Rectal smooth muscle tissue (tissue), 1 donor: Measurements from ENCODE around the gene CBLIF.
"Not testable (repeated sequence)": the region's sequence is repeated elsewhere in the genome, so short reads cannot be mapped to it uniquely, and the experiment has no call there.

Experiments
- H3K27ac ChIP-seq: one replicate; pipeline ENCODE4 v1.7.0; 2013; ENCODE audit warnings: low read depth, low read length, inconsistent platforms
- H3K27me3 ChIP-seq: one replicate; pipeline ENCODE4 v1.7.0; 2013; ENCODE audit warnings: low read length; ENCODE audit not compliant: control insufficient read depth, insufficient read depth
- H3K36me3 ChIP-seq: one replicate; pipeline ENCODE4 v1.7.0; 2013; ENCODE audit warnings: low read length; ENCODE audit not compliant: control insufficient read depth, insufficient read depth
- H3K4me1 ChIP-seq: one replicate; pipeline ENCODE4 v1.7.0; 2013; ENCODE audit warnings: low read length; ENCODE audit not compliant: control insufficient read depth, insufficient read depth
- H3K4me3 ChIP-seq: one replicate; pipeline ENCODE4 v1.7.0; 2013; ENCODE audit warnings: low read length
- H3K9ac ChIP-seq: one replicate; pipeline ENCODE4 v1.7.0; 2013; ENCODE audit warnings: low read length

Gene CBLIF

DNA sequence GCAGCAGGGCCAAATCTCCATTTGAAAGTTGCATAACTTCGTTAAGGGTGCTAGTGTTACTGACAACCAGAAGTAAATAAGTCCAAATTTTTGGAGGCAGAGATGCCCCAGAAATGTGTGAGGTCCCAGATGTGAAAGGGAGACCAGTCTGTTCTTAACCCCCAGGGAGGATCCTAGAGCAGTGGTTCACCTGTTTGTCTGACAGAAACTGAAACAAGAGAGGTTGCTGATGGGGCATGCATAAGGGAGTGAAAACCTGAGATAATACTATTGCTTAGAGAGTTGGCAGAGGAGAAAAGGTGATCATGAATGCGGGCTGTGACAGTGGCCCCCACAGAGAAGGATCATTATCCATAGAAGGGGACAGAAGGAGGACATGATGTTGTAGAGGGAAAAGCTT, 3.8 kb downstream of the CBLIF start:
- H3K27me3 ChIP-seq: no peaks in the 10 kb centered on the region
- H3K36me3 ChIP-seq: no peaks in the 10 kb centered on the region
- H3K27ac ChIP-seq: no peak overlapping the region
- H3K4me3 ChIP-seq: no peak overlapping the region
- no peak overlapping the region for H3K9ac ChIP-seq
- no peaks in the 10 kb centered on the region for H3K4me1 ChIP-seq

DNA sequence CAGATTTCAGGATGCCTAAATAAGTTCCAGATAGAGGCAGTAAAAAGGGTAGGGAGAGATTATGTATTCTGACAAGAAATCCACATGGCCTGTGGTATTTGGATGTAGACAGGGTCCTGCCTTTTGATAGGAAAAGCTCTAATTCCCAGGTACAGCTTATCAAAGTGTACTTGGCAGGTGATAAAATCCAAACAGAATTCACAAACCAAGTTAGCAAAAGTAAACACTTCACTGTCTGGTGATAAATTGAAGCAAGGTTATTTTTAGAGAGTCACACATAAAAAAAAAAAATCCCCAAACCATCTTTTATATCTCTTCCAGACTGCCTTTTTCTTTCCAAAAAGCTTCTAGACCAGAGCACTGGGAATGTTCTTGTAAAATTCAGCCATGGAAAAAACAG, 5.7 kb downstream of the CBLIF start:
- Histone ChIP-seq H3K4me3 (no peak overlapping the region), H3K27ac (no peak overlapping the region), H3K9ac (no peak overlapping the region), H3K36me3 (no peaks in the 10 kb centered on the region), H3K4me1 (no peaks in the 10 kb centered on the region), H3K27me3 (no peaks in the 10 kb centered on the region)

- no peak overlapping the region for H3K27ac ChIP-seq
- no peak overlapping the region for H3K4me3 ChIP-seq
- H3K4me1 ChIP-seq: no peaks in the 10 kb centered on the region
- H3K36me3 ChIP-seq: no peaks in the 10 kb centered on the region
- no peaks in the 10 kb centered on the region for H3K27me3 ChIP-seq
- H3K9ac ChIP-seq: no peak overlapping the region
Observed at GRCh38 chr11:59833602-59834001, 11.7 kb downstream of the CBLIF start.

DNA sequence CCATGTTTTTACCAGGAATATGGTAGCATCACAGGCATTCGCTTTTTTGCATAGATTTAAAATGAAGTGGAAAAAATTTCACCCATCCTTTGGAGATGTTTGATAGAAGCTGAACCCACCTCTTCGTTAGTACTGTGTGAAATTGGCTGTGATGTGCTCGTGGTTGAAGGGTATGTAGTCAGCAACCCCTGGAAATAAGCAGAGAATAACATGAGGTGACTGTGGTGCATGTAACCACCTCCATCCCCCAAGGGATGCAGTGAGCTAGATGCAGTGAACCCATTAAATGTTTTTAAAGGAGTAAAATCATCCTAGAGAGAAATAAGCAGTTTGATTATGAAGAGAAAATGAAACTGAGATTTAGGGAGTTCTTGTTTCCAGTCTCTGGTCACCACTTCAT, 15.9 kb downstream of the CBLIF start:
- Histone ChIP-seq H3K36me3 (no peaks in the 10 kb centered on the region), H3K27ac (no peak overlapping the region), H3K27me3 (no peaks in the 10 kb centered on the region), H3K4me3 (no peak overlapping the region), H3K4me1 (no peaks in the 10 kb centered on the region), H3K9ac (no peak overlapping the region)

GRCh38 chr11:59822989-59823566, 22.2 kb downstream of the CBLIF start:
- H3K9ac ChIP-seq: no peak overlapping the region
- H3K36me3 ChIP-seq: no peaks in the 10 kb centered on the region
- no peaks in the 10 kb centered on the region for H3K27me3 ChIP-seq
- no peak overlapping the region for H3K27ac ChIP-seq
- H3K4me3 ChIP-seq: no peak overlapping the region
- no peaks in the 10 kb centered on the region for H3K4me1 ChIP-seq

DNA sequence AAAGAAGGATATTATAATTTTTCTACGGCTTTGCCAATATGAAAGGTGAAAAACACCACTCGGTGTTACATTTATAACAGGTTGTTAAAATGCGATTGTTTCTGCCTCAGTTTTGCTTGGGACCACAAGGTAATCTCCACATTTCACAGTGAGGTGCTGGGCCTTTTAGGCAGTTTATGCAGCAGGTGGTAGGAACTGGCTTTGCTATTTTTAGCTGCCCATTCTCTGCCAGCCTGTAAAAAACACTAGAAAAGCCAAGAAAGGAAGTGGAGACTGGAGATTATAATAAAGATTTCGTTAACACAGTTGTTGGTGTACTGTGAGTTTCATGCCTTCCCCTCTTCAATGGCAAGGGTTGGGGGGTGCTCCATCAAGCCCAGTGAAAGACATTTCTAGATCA, 26.7 kb downstream of the CBLIF start:
- no peaks in the 10 kb centered on the region for H3K36me3 ChIP-seq
- no peak overlapping the region for H3K27ac ChIP-seq
- no peaks in the 10 kb centered on the region for H3K4me1 ChIP-seq
- no peak overlapping the region for H3K9ac ChIP-seq
- H3K27me3 ChIP-seq: no peaks in the 10 kb centered on the region
- no peak overlapping the region for H3K4me3 ChIP-seq

- H3K4me1 ChIP-seq, H3K27me3 ChIP-seq, H3K27ac ChIP-seq, H3K4me3 ChIP-seq, H3K9ac ChIP-seq, H3K36me3 ChIP-seq: not testable (repeated sequence)
Observed at GRCh38 chr11:59816434-59816833, 28.9 kb downstream of the CBLIF start.

GRCh38 chr11:59815754-59816153, 29.5 kb downstream of the CBLIF start:
- Histone ChIP-seq H3K27me3 (no peaks in the 10 kb centered on the region), H3K9ac (no peak overlapping the region), H3K4me3 (no peak overlapping the region), H3K4me1 (no peaks in the 10 kb centered on the region), H3K36me3 (no peaks in the 10 kb centered on the region), H3K27ac (no peak overlapping the region)

DNA sequence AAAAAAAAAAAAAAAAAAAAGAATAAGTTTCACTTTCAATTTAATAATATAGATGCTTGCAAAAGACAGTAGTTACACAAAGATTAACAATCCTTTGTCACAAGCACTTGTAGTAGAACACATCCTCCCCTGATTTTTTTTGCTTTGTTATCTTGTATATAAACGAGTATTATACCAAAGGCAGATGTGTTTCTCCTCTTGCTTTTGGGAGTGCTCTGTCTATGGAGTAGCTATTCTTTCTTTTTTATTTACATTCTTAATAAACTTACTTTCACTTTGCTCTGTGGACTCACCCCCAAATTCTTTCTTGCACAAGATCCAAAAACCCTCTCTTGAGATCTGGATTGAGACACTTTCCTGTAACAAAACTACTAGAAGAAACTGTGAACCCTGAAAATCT, 31.3 kb downstream of the CBLIF start:
- no peak overlapping the region for H3K27ac ChIP-seq
- H3K4me3 ChIP-seq: no peak overlapping the region
- H3K36me3 ChIP-seq: no peaks in the 10 kb centered on the region
- H3K4me1 ChIP-seq: peaks cover 5% of the 10 kb centered on the region
- H3K27me3 ChIP-seq: no peaks in the 10 kb centered on the region
- H3K9ac ChIP-seq: no peak overlapping the region

DNA sequence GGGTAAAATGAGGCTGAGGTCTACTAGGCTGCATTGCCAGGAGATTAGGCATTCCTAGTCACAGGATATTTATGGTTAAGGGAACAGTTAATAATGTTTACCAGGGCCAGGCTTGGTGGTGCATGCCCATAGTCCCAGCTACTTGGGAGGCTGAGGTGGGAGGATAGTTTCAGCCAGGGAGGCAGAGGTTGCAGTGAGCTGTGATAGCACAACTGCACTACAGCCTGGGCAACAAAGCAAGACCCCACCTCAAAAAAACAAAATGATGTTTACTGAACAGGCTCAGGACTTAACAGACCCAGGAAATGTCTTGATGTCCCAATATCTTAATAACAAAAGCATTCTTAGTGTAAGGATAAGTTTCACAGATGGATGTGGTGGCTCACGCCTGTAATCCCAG, 31.9 kb downstream of the CBLIF start:
- Histone ChIP-seq H3K4me3 (no peak overlapping the region), H3K9ac (no peak overlapping the region), H3K27ac (no peak overlapping the region), H3K36me3 (no peaks in the 10 kb centered on the region), H3K4me1 (peaks cover 5% of the 10 kb centered on the region), H3K27me3 (no peaks in the 10 kb centered on the region)

- Histone ChIP-seq H3K4me1 (peaks cover 5% of the 10 kb centered on the region), H3K27me3 (no peaks in the 10 kb centered on the region), H3K4me3 (no peak overlapping the region), H3K27ac (no peak overlapping the region), H3K9ac (no peak overlapping the region), H3K36me3 (peaks cover 2% of the 10 kb centered on the region)
Observed at GRCh38 chr11:59812220-59812619, 33.1 kb downstream of the CBLIF start.

GRCh38 chr11:59810911-59811259, 34.4 kb downstream of the CBLIF start:
- H3K4me3 ChIP-seq: peak overlapping the region; percentile 75
- H3K9ac ChIP-seq: no peak overlapping the region
- peaks cover 5% of the 10 kb centered on the region for H3K4me1 ChIP-seq
- peak overlapping the region; percentile 52 for H3K27ac ChIP-seq
- H3K27me3 ChIP-seq: no peaks in the 10 kb centered on the region
- peaks cover 14% of the 10 kb centered on the region for H3K36me3 ChIP-seq

DNA sequence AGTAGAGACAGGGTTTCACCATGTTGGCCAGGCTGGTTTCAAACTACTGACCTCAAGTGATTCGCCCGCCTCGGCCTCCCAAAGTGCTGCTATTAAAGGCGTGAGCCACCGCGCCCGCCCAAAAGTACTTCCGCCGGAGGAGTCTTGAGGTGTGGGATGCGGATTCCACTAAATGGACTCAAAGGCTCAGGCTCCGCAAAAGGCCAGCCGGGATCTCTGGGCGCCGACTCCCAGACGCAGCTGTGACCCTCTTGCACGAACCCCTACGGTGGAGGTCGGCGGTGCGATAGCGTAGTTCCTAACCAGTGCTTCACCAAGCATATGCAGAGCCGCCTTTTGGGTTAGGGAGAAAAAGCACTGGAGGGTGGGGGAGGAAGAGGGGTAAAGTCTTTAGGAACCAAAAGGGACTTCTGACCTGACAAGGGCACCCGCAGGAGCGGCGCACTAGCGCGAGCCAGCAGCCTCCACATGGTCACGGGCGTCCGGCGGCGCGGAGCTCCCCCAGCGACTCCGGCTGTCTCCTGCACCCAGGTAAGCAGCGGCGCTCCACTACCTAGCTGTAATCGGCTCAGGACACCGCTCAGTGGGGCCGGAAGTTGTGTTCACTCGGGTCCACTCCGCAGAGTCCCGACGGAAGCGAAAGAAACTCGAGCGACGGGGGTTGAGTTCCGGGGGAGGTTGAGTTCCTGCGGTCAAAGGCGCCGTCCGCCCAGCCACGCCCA, 34.9 kb downstream of the CBLIF start, which contains the start of gene MRPL16:
Gene MRPL16 (minus strand): TSS at position 590 of the 722 bp plus-strand sequence. CDS start 120 bp downstream, at position 470.
- peaks cover 14% of the 10 kb centered on the region for H3K36me3 ChIP-seq
- H3K4me1 ChIP-seq: peaks cover 5% of the 10 kb centered on the region
- H3K27me3 ChIP-seq: no peaks in the 10 kb centered on the region
- peak within 1 kb of the TSS; percentile 75 for H3K4me3 ChIP-seq
- peak within 1 kb of the TSS; percentile 79 for H3K9ac ChIP-seq
- peak within 1 kb of the TSS; percentile 68 for H3K27ac ChIP-seq
